Hematopoietic multipotent progenitor cell treated with erythropoietin and hydrocortisone succinate and interleukin-3 and kit ligand, for 4 days (in vitro differentiated cells): ENCODE results near the gene EIF5A2.
"Not testable (repeated sequence)": the region's sequence is repeated elsewhere in the genome, so short reads cannot be mapped to it uniquely, and the experiment has no call there.

Experiments used
- DNase-seq: peaks from one replicate; pipeline ENCODE4 v3.0.0-alpha.2; 2015

The EIF5A2 gene

GRCh38 chr3:170908235-170909116 lies at the start of gene EIF5A2:
TSS of gene EIF5A2 (minus strand) at chr3:170908637. CDS start at chr3:170907806, 831 bp downstream.
- DNase-seq = peak; percentile 99

- no peak for DNase-seq
These were observed 48.2 kb upstream of the EIF5A2 start for GRCh38 chr3:170956647-170957046.

- DNase-seq = no peak
These were observed 45.3 kb upstream of the EIF5A2 start for GRCh38 chr3:170953736-170954135.

GRCh38 chr3:170953229-170953628 lies 44.8 kb upstream of the EIF5A2 start:
- no peak for DNase-seq

- no peak for DNase-seq
These were observed 40.8 kb upstream of the EIF5A2 start for GRCh38 chr3:170949211-170949610.

GRCh38 chr3:170947018-170947769 lies 38.8 kb upstream of the EIF5A2 start:
- DNase-seq = no peak

GRCh38 chr3:170942011-170942410 lies 33.6 kb upstream of the EIF5A2 start:
- no peak for DNase-seq

- no peak for DNase-seq
These were observed 33.1 kb upstream of the EIF5A2 start for GRCh38 chr3:170941551-170941950.

- not testable (repeated sequence) for DNase-seq
These were observed 24.6 kb upstream of the EIF5A2 start for GRCh38 chr3:170933039-170933438.

GRCh38 chr3:170923553-170923952 lies 15.1 kb upstream of the EIF5A2 start:
- not testable (repeated sequence) for DNase-seq

GRCh38 chr3:170918715-170919114 lies 10.3 kb upstream of the EIF5A2 start:
- no peak for DNase-seq

- no peak for DNase-seq
These were observed 6.3 kb upstream of the EIF5A2 start for GRCh38 chr3:170914690-170915089.

- DNase-seq = no peak
These were observed 5.8 kb upstream of the EIF5A2 start for GRCh38 chr3:170914212-170914611.

- DNase-seq = no peak
These were observed 2.6 kb upstream of the EIF5A2 start for GRCh38 chr3:170911051-170911450.

- no peak for DNase-seq
These were observed 2.1 kb upstream of the EIF5A2 start for GRCh38 chr3:170910542-170910941.

GRCh38 chr3:170909129-170909903 lies 879 bp upstream of the EIF5A2 start:
- peak; percentile 33 for DNase-seq

GRCh38 chr3:170907637-170908234 lies 701 bp downstream of the EIF5A2 start:
- peak; percentile 47 for DNase-seq

GRCh38 chr3:170905862-170906261 lies 2.6 kb downstream of the EIF5A2 start:
- no peak for DNase-seq

- peak; percentile 23 for DNase-seq
These were observed 5.3 kb downstream of the EIF5A2 start for GRCh38 chr3:170903123-170903522.

- DNase-seq = no peak
These were observed 9.0 kb downstream of the EIF5A2 start for GRCh38 chr3:170899455-170899854.

GRCh38 chr3:170897978-170898377 lies 10.5 kb downstream of the EIF5A2 start:
- no peak for DNase-seq

- not testable (repeated sequence) for DNase-seq
These were observed 11.2 kb downstream of the EIF5A2 start for GRCh38 chr3:170897199-170897598.

GRCh38 chr3:170896781-170897180 lies 11.7 kb downstream of the EIF5A2 start:
- no peak for DNase-seq
